ENCODE data around the gene TBC1D17.

GRCh38 chr19:49831592-49831991 lies 45.9 kb upstream of the TBC1D17 start:
- TF ChIP-seq BCL3 (CRISPR knock-in tag; IDR thresholded peaks at IDR 0.05): no peak
- TF ChIP-seq MED8 (CRISPR knock-in tag; IDR thresholded peaks at IDR 0.05; ENCODE audit: insufficient replicate concordance): no peak
- TF ChIP-seq ZNF234 (CRISPR knock-in tag; conservative IDR thresholded peaks at IDR 0.05): no peak
- no peak for TF ChIP-seq CTCF (CRISPR knock-in tag; IDR thresholded peaks at IDR 0.05)
- no peak for TF ChIP-seq EZH2 (conservative IDR thresholded peaks at IDR 0.05; ENCODE audit: low read depth, low read length)
- no peak for TF ChIP-seq ZNF670 (CRISPR knock-in tag; IDR thresholded peaks at IDR 0.05; ENCODE audit: borderline replicate concordance)
- no peak for TF ChIP-seq ZNF510 (CRISPR knock-in tag; IDR thresholded peaks at IDR 0.05; ENCODE audit: low read depth)
- no peak for TF ChIP-seq NFKBIZ (CRISPR knock-in tag; IDR thresholded peaks at IDR 0.05)
- no peak for TF ChIP-seq MTF1 (CRISPR knock-in tag; IDR thresholded peaks at IDR 0.05)
- TF ChIP-seq MNT (IDR thresholded peaks at IDR 0.05): no peak
- TF ChIP-seq CBFB (CRISPR knock-in tag; IDR thresholded peaks at IDR 0.05): no peak
- no peak for TF ChIP-seq DMTF1 (CRISPR knock-in tag; IDR thresholded peaks at IDR 0.05)
- no peak for TF ChIP-seq ZNF354B (CRISPR knock-in tag; IDR thresholded peaks at IDR 0.05)
